Suprapubic skin (tissue), 3 donors: ENCODE data around the gene IQSEC1.

ENCODE experiments used
- CTCF ChIP-seq, 2 donors: fragments of 200-600 bp in 1 of 2; fragments of 450-650 bp in 1 of 2; sonication (generic) in 1 of 2; IDR thresholded peaks; one replicate each; pipeline ENCODE4 v1.5.1; 2016 to 2019; ENCODE audit warnings: antibody characterized with exemption in 2 of 2, mild to moderate bottlenecking in 1 of 2, moderate library complexity in 1 of 2
- EP300 ChIP-seq: sonication (generic); formaldehyde crosslinking; IDR thresholded peaks from one replicate; pipeline ENCODE4 v1.6.1; 2017; ENCODE audit warnings: antibody characterized with exemption
- POLR2A ChIP-seq, 2 donors: fragments of 450-650 bp; IDR thresholded peaks; one replicate each; pipeline ENCODE4 v1.6.1; 2017; ENCODE audit warnings: antibody characterized with exemption in 2 of 2, mild to moderate bottlenecking in 2 of 2, moderate library complexity in 2 of 2

GRCh38 chr3:13086531-13086981, 13.3 kb upstream of the IQSEC1 start:
- TF ChIP-seq CTCF (IDR thresholded peaks at IDR 0.05), result no peak
- no peak for TF ChIP-seq POLR2A (IDR thresholded peaks at IDR 0.05)
- TF ChIP-seq EP300, result no peak
